ENCODE results near the gene CTU2. TPM values are rescaled to one million over a fixed set of nuclear protein-coding genes. Genes with fewer than 3 reads are reported as not detected.

Gene CTU2
- polyA plus RNA-seq, 1 of the 3 experiments (the other 2 are of a cell fraction), result 16.2 TPM

GRCh38 chr16:88753191-88753590 lies 46.9 kb downstream of the CTU2 start:
- Histone ChIP-seq H3K4me3 (ENCODE audit: low read depth in 2 of 2, low read length in 1 of 2) (no peak overlapping the region), H3K79me2 (ENCODE audit: insufficient read depth) (peaks cover 92% of the 10 kb centered on the region), H3K36me3 (replicated peaks in 1 of 2; ENCODE audit: control insufficient read depth in 1 of 2, insufficient read depth in 2 of 2, low read length in 1 of 2) (peaks cover 0 to 5% of the 10 kb centered on the region in 2 experiments), H4K20me1 (ENCODE audit: insufficient read depth) (peaks cover 79% of the 10 kb centered on the region), H3K27me3 (ENCODE audit: insufficient read depth) (no peaks in the 10 kb centered on the region), H3K27ac (ENCODE audit: low read depth in 2 of 2, low read length in 1 of 2) (no peak overlapping the region), H3K4me2 (no peak overlapping the region), H2AFZ (ENCODE audit: low read depth) (no peak overlapping the region), H3K9me3 (no peaks in the 10 kb centered on the region), H3K9ac (no peak overlapping the region), H3F3A (replicated peaks; ENCODE audit: insufficient read depth) (peaks cover 11% of the 10 kb centered on the region), H3K4me1 (ENCODE audit: control insufficient read depth in 1 of 2, insufficient read depth in 2 of 2, low read depth in 1 of 2, low read length in 1 of 2) (peaks cover 8 to 12% of the 10 kb centered on the region in 2 experiments; a peak in 2 of 4 replicates), H3K9me2 (no peaks in the 10 kb centered on the region)
- 84% methylated on average over 10 of the region's 13 CpGs for WGBS (ENCODE audit: low lambda C conversion rate)
- DNase-seq, result no peak
- ChIA-PET POLR2A (no interaction called here), CTCF (interaction anchor here (1.0 to 30.9 kb wide), 7 partner anchors 13 to 459 kb away, joined by 3 to 540 read pairs (median 5); no protein-coding TSS in a partner anchor)
- TF ChIP-seq ZBTB33 (IDR thresholded peaks at IDR 0.05; ENCODE audit: borderline replicate concordance, low read depth) (no peak), RXRA (IDR thresholded peaks at IDR 0.05; ENCODE audit: borderline replicate concordance, low read depth) (no peak), FOXJ3 (CRISPR knock-in tag; IDR thresholded peaks at IDR 0.05) (no peak), ELF1 (IDR thresholded peaks at IDR 0.05) (no peak), SMC3 (IDR thresholded peaks at IDR 0.05; ENCODE audit: low read depth, low read length) (no peak), RAD21 (IDR thresholded peaks at IDR 0.05; ENCODE audit: low read length) (0 out of 2 replicates have a peak, but pooled peaks have one; percentile 5), SIN3A (IDR thresholded peaks at IDR 0.05; ENCODE audit: borderline replicate concordance, low read depth, low read length) (no peak), TEAD4 (IDR thresholded peaks at IDR 0.05; ENCODE audit: borderline replicate concordance, insufficient read depth) (no peak)
- TF ChIP-seq, protein P1, sequence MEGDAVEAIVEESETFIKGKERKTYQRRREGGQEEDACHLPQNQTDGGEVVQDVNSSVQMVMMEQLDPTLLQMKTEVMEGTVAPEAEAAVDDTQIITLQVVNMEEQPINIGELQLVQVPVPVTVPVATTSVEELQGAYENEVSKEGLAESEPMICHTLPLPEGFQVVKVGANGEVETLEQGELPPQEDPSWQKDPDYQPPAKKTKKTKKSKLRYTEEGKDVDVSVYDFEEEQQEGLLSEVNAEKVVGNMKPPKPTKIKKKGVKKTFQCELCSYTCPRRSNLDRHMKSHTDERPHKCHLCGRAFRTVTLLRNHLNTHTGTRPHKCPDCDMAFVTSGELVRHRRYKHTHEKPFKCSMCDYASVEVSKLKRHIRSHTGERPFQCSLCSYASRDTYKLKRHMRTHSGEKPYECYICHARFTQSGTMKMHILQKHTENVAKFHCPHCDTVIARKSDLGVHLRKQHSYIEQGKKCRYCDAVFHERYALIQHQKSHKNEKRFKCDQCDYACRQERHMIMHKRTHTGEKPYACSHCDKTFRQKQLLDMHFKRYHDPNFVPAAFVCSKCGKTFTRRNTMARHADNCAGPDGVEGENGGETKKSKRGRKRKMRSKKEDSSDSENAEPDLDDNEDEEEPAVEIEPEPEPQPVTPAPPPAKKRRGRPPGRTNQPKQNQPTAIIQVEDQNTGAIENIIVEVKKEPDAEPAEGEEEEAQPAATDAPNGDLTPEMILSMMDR (IDR thresholded peaks at IDR 0.05), result no peak

GRCh38 chr16:88753602-88754001 lies 47.3 kb downstream of the CTU2 start:
- 94% methylated on average over 6 of the region's 11 CpGs for WGBS (ENCODE audit: low lambda C conversion rate)
- Histone ChIP-seq H3K9me3 (no peaks in the 10 kb centered on the region), H2AFZ (ENCODE audit: low read depth) (no peak overlapping the region), H3K4me1 (ENCODE audit: control insufficient read depth in 1 of 2, insufficient read depth in 2 of 2, low read depth in 1 of 2, low read length in 1 of 2) (peaks cover 8 to 12% of the 10 kb centered on the region in 2 experiments; a peak in 2 of 4 replicates), H3K9me2 (no peaks in the 10 kb centered on the region), H3K36me3 (replicated peaks in 1 of 2; ENCODE audit: control insufficient read depth in 1 of 2, insufficient read depth in 2 of 2, low read length in 1 of 2) (peaks cover 0 to 5% of the 10 kb centered on the region in 2 experiments), H4K20me1 (ENCODE audit: insufficient read depth) (peaks cover 83% of the 10 kb centered on the region), H3K4me3 (ENCODE audit: low read depth in 2 of 2, low read length in 1 of 2) (no peak overlapping the region), H3K4me2 (no peak overlapping the region), H3F3A (replicated peaks; ENCODE audit: insufficient read depth) (peaks cover 11% of the 10 kb centered on the region), H3K79me2 (ENCODE audit: insufficient read depth) (peaks cover 92% of the 10 kb centered on the region), H3K9ac (no peak overlapping the region), H3K27ac (ENCODE audit: low read depth in 2 of 2, low read length in 1 of 2) (no peak overlapping the region), H3K27me3 (ENCODE audit: insufficient read depth) (no peaks in the 10 kb centered on the region)
- CTCF ChIA-PET, result interaction anchor here (0.9 to 30.9 kb wide), 8 partner anchors 13 to 459 kb away, joined by 3 to 540 read pairs (median 4); no protein-coding TSS in a partner anchor
- DNase-seq, result no peak
- POLR2A ChIA-PET, result interaction anchor here (0.6 kb wide), 1 partner anchor 11 kb away, joined by 7 read pairs; no protein-coding TSS in a partner anchor
- TF ChIP-seq EZH2phosphoT487 (IDR thresholded peaks at IDR 0.05; ENCODE audit: borderline replicate concordance, low read depth) (no peak), ZBTB33 (IDR thresholded peaks at IDR 0.05; ENCODE audit: borderline replicate concordance, low read depth) (no peak), NFIC (IDR thresholded peaks at IDR 0.05; ENCODE audit: borderline replicate concordance) (no peak), SMC3 (IDR thresholded peaks at IDR 0.05; ENCODE audit: low read depth, low read length) (no peak), RXRA (IDR thresholded peaks at IDR 0.05; ENCODE audit: borderline replicate concordance, low read depth) (no peak), SIN3A (IDR thresholded peaks at IDR 0.05; ENCODE audit: borderline replicate concordance, low read depth, low read length) (no peak), USF2 (IDR thresholded peaks at IDR 0.05; ENCODE audit: borderline replicate concordance, low read depth, low read length) (no peak), IRF3 (IDR thresholded peaks at IDR 0.05; ENCODE audit: low read depth, low read length) (no peak), PBX3 (IDR thresholded peaks at IDR 0.05) (no peak)
